Measurements from ENCODE around the gene PIP. TPM values are rescaled to one million over a fixed set of nuclear protein-coding genes. Genes with fewer than 3 reads are reported as not detected.
"Not testable (repeated sequence)": the region's sequence is repeated elsewhere in the genome, so short reads cannot be mapped to it uniquely, and the experiment has no call there.

The PIP gene
- total RNA-seq, 4 donors from 2014 or later = not detected

- DNase-seq = no peak
- Histone ChIP-seq H3K4me3 (no peak overlapping the region), H3K27me3 (no peaks in the 10 kb centered on the region), H3K36me3 (no peaks in the 10 kb centered on the region), H3K27ac (no peak overlapping the region), H3K4me1 (no peaks in the 10 kb centered on the region), H3K9me3 (no peaks in the 10 kb centered on the region)
- intact Hi-C loops (cut with DNase I; ENCODE audit: low total_unique reads) (no loop called here), in situ Hi-C loops (cut with MboI; ENCODE audit: low pct_ligation_motif_present in 1 of 4, low pct_unique_long_range_greater_than_20kb in 1 of 4, low sequenced_read_pairs in 3 of 4) (no loop called here)
- TF ChIP-seq CTCF (IDR thresholded peaks at IDR 0.05) = no peak
- no peak for TF ChIP-seq POLR2A (IDR thresholded peaks at IDR 0.05)
- TF ChIP-seq POLR2AphosphoS5 (IDR thresholded peaks at IDR 0.05) = no peak
- no peak for TF ChIP-seq EP300 (IDR thresholded peaks at IDR 0.05; ENCODE audit: low read depth)
Measured at GRCh38 chr7:143147070-143147469, 15.2 kb downstream of the PIP start.

- TF ChIP-seq CTCF (IDR thresholded peaks at IDR 0.05) (no peak), POLR2A (IDR thresholded peaks at IDR 0.05) (no peak), EP300 (IDR thresholded peaks at IDR 0.05; ENCODE audit: low read depth) (no peak), POLR2AphosphoS5 (IDR thresholded peaks at IDR 0.05) (no peak)
- no peaks in the 10 kb centered on the region for H3K27me3 ChIP-seq
- WGBS, 2 donors (ENCODE audit: low coverage in 1 of 2) = 75 to 78% methylated on average over 4 of the region's 4 CpGs
- intact Hi-C loops (cut with DNase I; ENCODE audit: low total_unique reads) (no loop called here), in situ Hi-C loops (cut with MboI; ENCODE audit: low pct_ligation_motif_present in 1 of 4, low pct_unique_long_range_greater_than_20kb in 1 of 4, low sequenced_read_pairs in 3 of 4) (no loop called here)
- H3K4me3 ChIP-seq = no peak overlapping the region
- no peaks in the 10 kb centered on the region for H3K4me1 ChIP-seq
- no peak for DNase-seq
- no peak overlapping the region for H3K27ac ChIP-seq
- no peaks in the 10 kb centered on the region for H3K9me3 ChIP-seq
- no peaks in the 10 kb centered on the region for H3K36me3 ChIP-seq
Measured at GRCh38 chr7:143148050-143148449, 16.2 kb downstream of the PIP start.

GRCh38 chr7:143148651-143149050, 16.8 kb downstream of the PIP start:
- Histone ChIP-seq H3K27me3 (no peaks in the 10 kb centered on the region), H3K4me3 (no peak overlapping the region), H3K27ac (no peak overlapping the region), H3K9me3 (no peaks in the 10 kb centered on the region), H3K4me1 (no peaks in the 10 kb centered on the region), H3K36me3 (no peaks in the 10 kb centered on the region)
- intact Hi-C loops (cut with DNase I; ENCODE audit: low total_unique reads) = no loop called here
- no peak for DNase-seq
- in situ Hi-C loops (cut with MboI; ENCODE audit: low pct_ligation_motif_present in 1 of 4, low pct_unique_long_range_greater_than_20kb in 1 of 4, low sequenced_read_pairs in 3 of 4) = no loop called here
- no peak for TF ChIP-seq EP300 (IDR thresholded peaks at IDR 0.05; ENCODE audit: low read depth)
- no peak for TF ChIP-seq CTCF (IDR thresholded peaks at IDR 0.05)
- TF ChIP-seq POLR2AphosphoS5 (IDR thresholded peaks at IDR 0.05) = no peak
- no peak for TF ChIP-seq POLR2A (IDR thresholded peaks at IDR 0.05)

- intact Hi-C loops (cut with DNase I; ENCODE audit: low total_unique reads); H3K4me1 ChIP-seq; H3K27me3 ChIP-seq; H3K9me3 ChIP-seq; H3K27ac ChIP-seq; in situ Hi-C loops (cut with MboI; ENCODE audit: low pct_ligation_motif_present in 1 of 4, low pct_unique_long_range_greater_than_20kb in 1 of 4, low sequenced_read_pairs in 3 of 4); H3K36me3 ChIP-seq; DNase-seq; H3K4me3 ChIP-seq: not testable (repeated sequence)
- 95 to 98% methylated on average over 6 of the region's 6 CpGs for WGBS, 2 donors (ENCODE audit: low coverage in 1 of 2)
Measured at GRCh38 chr7:143150696-143151095, 18.8 kb downstream of the PIP start.

GRCh38 chr7:143158617-143159016, 26.7 kb downstream of the PIP start:
- intact Hi-C loops (cut with DNase I; ENCODE audit: low total_unique reads); in situ Hi-C loops (cut with MboI; ENCODE audit: low pct_ligation_motif_present in 1 of 4, low pct_unique_long_range_greater_than_20kb in 1 of 4, low sequenced_read_pairs in 3 of 4); H3K36me3 ChIP-seq; H3K27ac ChIP-seq; DNase-seq; H3K4me1 ChIP-seq; H3K4me3 ChIP-seq; H3K9me3 ChIP-seq; H3K27me3 ChIP-seq: not testable (repeated sequence)
- WGBS, 2 donors (ENCODE audit: low coverage in 1 of 2) = 80 to 95% methylated on average over 1 to 3 of the region's 3 CpGs
